GM23248 (cell line): ENCODE data around the gene WDR7. TPM values are rescaled to one million over a fixed set of nuclear protein-coding genes. Genes with fewer than 3 reads are reported as not detected.

Source experiments
- DNase-seq: peaks from one replicate; pipeline ENCODE4 v3.0.0-alpha.2; 2015
- H2AFZ ChIP-seq: fragments of 200-600 bp; sonication (generic); 2 replicates; pipeline ENCODE4 v1.6.1; 2016; ENCODE audit warnings: antibody characterized with exemption
- H3F3A ChIP-seq: fragments of 200-600 bp; sonication (generic); 2 replicates; pipeline ENCODE4 v1.6.1; 2016; ENCODE audit warnings: mild to moderate bottlenecking, antibody characterized with exemption, mixed run types; ENCODE audit not compliant: insufficient read depth
- H3K27ac ChIP-seq: fragments of 200-600 bp; sonication (generic); 2 replicates; pipeline ENCODE4 v1.5.1; 2016; ENCODE audit warnings: mild to moderate bottlenecking
- H3K27me3 ChIP-seq: fragments of 200-600 bp; sonication (generic); replicated peaks from 2 replicates; pipeline ENCODE4 v1.6.1; 2016; ENCODE audit warnings: mild to moderate bottlenecking; ENCODE audit not compliant: insufficient read depth
- H3K36me3 ChIP-seq: fragments of 200-600 bp; sonication (generic); 2 replicates; pipeline ENCODE4 v1.6.1; 2016; ENCODE audit warnings: low read depth, mild to moderate bottlenecking
- H3K4me1 ChIP-seq: fragments of 200-600 bp; sonication (generic); 2 replicates; pipeline ENCODE4 v1.6.1; 2016; ENCODE audit warnings: mild to moderate bottlenecking; ENCODE audit not compliant: insufficient read depth
- H3K4me2 ChIP-seq: fragments of 200-600 bp; sonication (generic); one replicate; pipeline ENCODE4 v1.6.1; 2016; ENCODE audit warnings: mild to moderate bottlenecking; ENCODE audit not compliant: unreplicated experiment
- H3K4me3 ChIP-seq: fragments of 200-600 bp; sonication (generic); 2 replicates; pipeline ENCODE4 v1.5.1; 2016; ENCODE audit warnings: mild to moderate bottlenecking
- H3K79me2 ChIP-seq: fragments of 200-600 bp; sonication (generic); 2 replicates; pipeline ENCODE4 v1.6.1; 2016; ENCODE audit warnings: mild to moderate bottlenecking; ENCODE audit not compliant: insufficient read depth
- H3K9ac ChIP-seq: fragments of 200-600 bp; sonication (generic); 2 replicates; pipeline ENCODE4 v1.6.1; 2016; ENCODE audit warnings: mild to moderate bottlenecking
- H3K9me2 ChIP-seq: fragments of 200-600 bp; sonication (generic); 2 replicates; pipeline ENCODE4 v1.6.1; 2016; ENCODE audit warnings: mixed run types, mild to moderate bottlenecking, moderate library complexity; ENCODE audit not compliant: insufficient read depth
- H3K9me3 ChIP-seq: fragments of 200-600 bp; sonication (generic); one replicate; pipeline ENCODE4 v1.6.1; 2017; ENCODE audit warnings: low read depth
- H4K20me1 ChIP-seq: fragments of 200-600 bp; sonication (generic); 2 replicates; pipeline ENCODE4 v1.6.0; 2016; ENCODE audit not compliant: insufficient read depth
- EZH2 ChIP-seq: fragments of 200-600 bp; sonication (generic); IDR thresholded peaks from 2 replicates; pipeline ENCODE4 v1.6.1; 2018; ENCODE audit warnings: antibody characterized with exemption, mild to moderate bottlenecking; ENCODE audit not compliant: insufficient read depth, poor library complexity, severe bottlenecking
- EZH2phosphoT487 ChIP-seq: fragments of 200-600 bp; sonication (generic); IDR thresholded peaks from 2 replicates; pipeline ENCODE4 v1.6.1; 2018; ENCODE audit warnings: antibody characterized with exemption, moderate library complexity, mild to moderate bottlenecking, low read depth; ENCODE audit not compliant: insufficient read depth
- WGBS, 2 experiments: methylation state at CpG; one replicate each; pipeline ENCODE4 v1.1.6; 2015 to 2017; ENCODE audit warnings: low lambda C conversion rate in 2 of 2, low coverage in 1 of 2; ENCODE audit errors: missing lambda C conversion rate in 2 of 2; 5-methylcytosine and 5-hydroxymethylcytosine counted together
- in situ Hi-C: fragments of 300-500 bp; cut with MboI; formaldehyde crosslinking; loops from 2 replicates; pipeline ENCODE4 v1.15.0; 2020
- polyA plus RNA-seq: library from polyadenylated mRNA; unstranded; fragments of >200 nt; fragmentation: Nextera tagmentation; extraction: Ambion mirVana; gene quantifications from 2 replicates; pipeline ENCODE4 v1.2.1, GENCODE V29; 2016
- total RNA-seq: library from RNA; depleted of rRNA; stranded (reverse); fragments of >200 nt; shearing (Covaris generic); gene quantifications from 2 replicates; pipeline ENCODE4 v1.2.3, GENCODE V29; 2014

WDR7 gene
- total and polyA plus RNA-seq, 2 experiments from 2014 or later, result 6.7 to 8.3 TPM

- Histone ChIP-seq H3K27ac (no peak overlapping the region), H3F3A (peaks cover 26% of the 10 kb centered on the region), H3K9ac (no peak overlapping the region), H3K9me2 (0 out of 2 replicates have a peak, but pooled peaks cover 6% of the 10 kb centered on the region), H2AFZ (0 out of 2 replicates have a peak overlapping the region, but pooled peaks have one; percentile 3), H3K36me3 (no peaks in the 10 kb centered on the region), H3K79me2 (no peaks in the 10 kb centered on the region), H3K27me3 (no peaks in the 10 kb centered on the region), H4K20me1 (no peaks in the 10 kb centered on the region), H3K4me1 (peaks cover 44% of the 10 kb centered on the region), H3K4me3 (no peak overlapping the region), H3K9me3 (no peaks in the 10 kb centered on the region), H3K4me2 (no peak overlapping the region)
- in situ Hi-C loops, result no loop called here
- 89 to 97% methylated on average over 1 of the region's 1 CpG for WGBS, 2 experiments
- TF ChIP-seq EZH2phosphoT487, result no peak
- no peak for TF ChIP-seq EZH2
- DNase-seq, result no peak
These were observed 240.7 kb downstream of the WDR7 start for GRCh38 chr18:56891870-56892269.

- Histone ChIP-seq H3K27ac (no peak overlapping the region), H3K36me3 (no peaks in the 10 kb centered on the region), H3K4me3 (no peak overlapping the region), H3K9ac (no peak overlapping the region), H2AFZ (no peak overlapping the region), H3K9me2 (0 out of 2 replicates have a peak, but pooled peaks cover 9% of the 10 kb centered on the region), H4K20me1 (no peaks in the 10 kb centered on the region), H3K79me2 (no peaks in the 10 kb centered on the region), H3K4me2 (no peak overlapping the region), H3F3A (no peaks in the 10 kb centered on the region), H3K9me3 (no peaks in the 10 kb centered on the region), H3K4me1 (peaks cover 6% of the 10 kb centered on the region), H3K27me3 (no peaks in the 10 kb centered on the region)
- in situ Hi-C loops, result no loop called here
- 50 to 54% methylated on average over 2 of the region's 2 CpGs for WGBS, 2 experiments
- no peak for TF ChIP-seq EZH2
- no peak for TF ChIP-seq EZH2phosphoT487
- DNase-seq, result no peak
These were observed 246.0 kb downstream of the WDR7 start for GRCh38 chr18:56897122-56897521.

GRCh38 chr18:56899660-56900059, 248.5 kb downstream of the WDR7 start:
- 0 out of 2 replicates have a peak, but pooled peaks cover 4% of the 10 kb centered on the region for H3K9me2 ChIP-seq
- TF ChIP-seq EZH2phosphoT487, result no peak
- TF ChIP-seq EZH2, result no peak
- H3K27ac ChIP-seq, result no peak overlapping the region
- 96 to 97% methylated on average over 1 of the region's 1 CpG for WGBS, 2 experiments
- H3K4me2 ChIP-seq, result no peak overlapping the region
- in situ Hi-C loops, result no loop called here
- H3K36me3 ChIP-seq, result no peaks in the 10 kb centered on the region
- H4K20me1 ChIP-seq, result no peaks in the 10 kb centered on the region
- no peaks in the 10 kb centered on the region for H3K27me3 ChIP-seq
- H3K4me3 ChIP-seq, result no peak overlapping the region
- no peaks in the 10 kb centered on the region for H3F3A ChIP-seq
- H3K79me2 ChIP-seq, result no peaks in the 10 kb centered on the region
- H3K9ac ChIP-seq, result no peak overlapping the region
- no peak overlapping the region for H2AFZ ChIP-seq
- H3K4me1 ChIP-seq, result no peaks in the 10 kb centered on the region
- DNase-seq, result no peak
- H3K9me3 ChIP-seq, result no peaks in the 10 kb centered on the region

GRCh38 chr18:56900195-56901094, 249.3 kb downstream of the WDR7 start:
- Histone ChIP-seq H3K4me1 (no peaks in the 10 kb centered on the region), H3K36me3 (no peaks in the 10 kb centered on the region), H3K27ac (no peak overlapping the region), H3K4me2 (no peak overlapping the region), H4K20me1 (no peaks in the 10 kb centered on the region), H3K9me3 (no peaks in the 10 kb centered on the region), H2AFZ (no peak overlapping the region), H3K4me3 (no peak overlapping the region), H3K79me2 (no peaks in the 10 kb centered on the region), H3K27me3 (no peaks in the 10 kb centered on the region), H3K9ac (no peak overlapping the region), H3K9me2 (0 out of 2 replicates have a peak, but pooled peaks cover 4% of the 10 kb centered on the region), H3F3A (no peaks in the 10 kb centered on the region)
- in situ Hi-C loops, result no loop called here
- WGBS, 2 experiments, result 92 to 93% methylated on average over 7 of the region's 7 CpGs
- no peak for DNase-seq
- TF ChIP-seq EZH2, result no peak
- TF ChIP-seq EZH2phosphoT487, result no peak
